ENCODE measurements around the gene IGSF3.

GRCh38 chr1:116544588-116545358 is 122.8 kb downstream of the IGSF3 start:
- TF ChIP-seq CTCF (IDR thresholded peaks at IDR 0.05) (no peak), POLR2A (IDR thresholded peaks at IDR 0.05; ENCODE audit: low read depth) (no peak), POLR2AphosphoS5 (IDR thresholded peaks at IDR 0.05) (no peak)
